ENCODE data around the gene GZMH.

The GZMH gene

DNA sequence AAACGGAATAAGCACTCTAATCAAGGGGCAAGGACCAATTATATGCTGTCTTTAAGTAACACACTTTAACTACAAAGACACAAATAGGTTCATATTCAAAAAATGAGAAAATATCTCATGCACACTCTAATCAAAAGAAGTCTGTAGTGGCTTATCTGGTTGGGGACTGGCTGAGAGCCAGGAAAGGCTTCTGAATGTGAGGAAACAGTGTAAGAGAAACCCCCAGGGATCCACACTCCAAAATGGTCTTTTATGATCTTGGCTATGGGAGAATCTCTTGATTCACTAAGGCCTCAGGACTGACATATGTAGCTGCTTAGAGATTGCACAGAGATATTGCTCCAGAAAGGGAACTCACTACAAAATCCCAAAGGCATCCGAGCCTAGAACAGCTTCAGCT lies 43.7 kb downstream of the GZMH start:
- H3K27me3 Mint-ChIP-seq: peaks cover 5% of the 10 kb centered on the region
- no peak overlapping the region for H3K4me3 Mint-ChIP-seq
- H3K27ac Mint-ChIP-seq: no peak overlapping the region
- no peak for DNase-seq
- H3K36me3 Mint-ChIP-seq (ENCODE audit: low read depth): peaks cover 2% of the 10 kb centered on the region
- H3K9me3 Mint-ChIP-seq: peaks cover 24% of the 10 kb centered on the region
- ATAC-seq: no peak
- H3K4me1 Mint-ChIP-seq: no peaks in the 10 kb centered on the region

- no peak for DNase-seq
- H3K27ac Mint-ChIP-seq: no peak overlapping the region
- peaks cover 20% of the 10 kb centered on the region for H3K9me3 Mint-ChIP-seq
- no peaks in the 10 kb centered on the region for H3K4me1 Mint-ChIP-seq
- no peak overlapping the region for H3K4me3 Mint-ChIP-seq
- H3K36me3 Mint-ChIP-seq (ENCODE audit: low read depth): peaks cover 2% of the 10 kb centered on the region
- peaks cover 4% of the 10 kb centered on the region for H3K27me3 Mint-ChIP-seq
- no peak for ATAC-seq
These were observed 46.0 kb downstream of the GZMH start for GRCh38 chr14:24563505-24563904.

GRCh38 chr14:24556756-24557155 lies 52.7 kb downstream of the GZMH start:
- Mint-ChIP-seq H3K27ac (no peak overlapping the region), H3K4me1 (no peaks in the 10 kb centered on the region), H3K9me3 (peaks cover 11% of the 10 kb centered on the region), H3K36me3 (ENCODE audit: low read depth) (no peaks in the 10 kb centered on the region), H3K27me3 (peaks cover 7% of the 10 kb centered on the region), H3K4me3 (no peak overlapping the region)
- DNase-seq (no peak), ATAC-seq (no peak)
